Esophagus muscularis mucosa (tissue), 4 donors: ENCODE results near the gene RBFOX2.

Experiments
- EP300 ChIP-seq: sonication (generic); formaldehyde crosslinking; IDR thresholded peaks from one replicate; pipeline ENCODE4 v1.6.1; 2017; ENCODE audit warnings: antibody characterized with exemption
- POLR2A ChIP-seq: fragments of 450-650 bp; IDR thresholded peaks from one replicate; pipeline ENCODE4 v1.6.1; 2017; ENCODE audit warnings: antibody characterized with exemption, moderate library complexity, mild to moderate bottlenecking, low read depth
- TF ChIP-seq, protein P1 (sequence below), 3 experiments: fragments of 200-600 bp in 2 of 3; fragments of 450-650 bp in 1 of 3; sonication (generic) in 2 of 3; IDR thresholded peaks; one replicate each; pipeline ENCODE4 v1.5.1; 2017 to 2019; ENCODE audit warnings: antibody characterized with exemption in 3 of 3, mild to moderate bottlenecking in 2 of 3, moderate library complexity in 1 of 3

- TF ChIP-seq, protein P1, sequence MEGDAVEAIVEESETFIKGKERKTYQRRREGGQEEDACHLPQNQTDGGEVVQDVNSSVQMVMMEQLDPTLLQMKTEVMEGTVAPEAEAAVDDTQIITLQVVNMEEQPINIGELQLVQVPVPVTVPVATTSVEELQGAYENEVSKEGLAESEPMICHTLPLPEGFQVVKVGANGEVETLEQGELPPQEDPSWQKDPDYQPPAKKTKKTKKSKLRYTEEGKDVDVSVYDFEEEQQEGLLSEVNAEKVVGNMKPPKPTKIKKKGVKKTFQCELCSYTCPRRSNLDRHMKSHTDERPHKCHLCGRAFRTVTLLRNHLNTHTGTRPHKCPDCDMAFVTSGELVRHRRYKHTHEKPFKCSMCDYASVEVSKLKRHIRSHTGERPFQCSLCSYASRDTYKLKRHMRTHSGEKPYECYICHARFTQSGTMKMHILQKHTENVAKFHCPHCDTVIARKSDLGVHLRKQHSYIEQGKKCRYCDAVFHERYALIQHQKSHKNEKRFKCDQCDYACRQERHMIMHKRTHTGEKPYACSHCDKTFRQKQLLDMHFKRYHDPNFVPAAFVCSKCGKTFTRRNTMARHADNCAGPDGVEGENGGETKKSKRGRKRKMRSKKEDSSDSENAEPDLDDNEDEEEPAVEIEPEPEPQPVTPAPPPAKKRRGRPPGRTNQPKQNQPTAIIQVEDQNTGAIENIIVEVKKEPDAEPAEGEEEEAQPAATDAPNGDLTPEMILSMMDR (IDR thresholded peaks at IDR 0.05) = no peak
- TF ChIP-seq POLR2A = no peak
- no peak for TF ChIP-seq EP300
These were observed 236.1 kb downstream of the RBFOX2 start for GRCh38 chr22:35792506-35792905.
